CD4-positive, alpha-beta T cell (primary cell): Measurements from ENCODE around the gene PPIP5K2. TPM values are rescaled to one million over a fixed set of nuclear protein-coding genes. Genes with fewer than 3 reads are reported as not detected.

ENCODE experiments used
- ATAC-seq: fragments of 200-7000 bp; cut with Tn5 transposase; one replicate; pipeline ENCODE4 v1.10.0; 2022; ENCODE audit warnings: mild to moderate bottlenecking; ENCODE audit not compliant: poor library complexity
- CTCF ChIA-PET: fragments of 350-600 bp; sonication (Branson Sonifier 250); formaldehyde crosslinking; loops from one replicate; lab custom pipeline; 2021; ENCODE audit warnings: antibody characterized with exemption, inconsistent platforms; lab: Charles Lee
- POLR2A ChIA-PET: fragments of 350-600 bp; sonication (Branson Sonifier 250); formaldehyde crosslinking; loops from one replicate; lab custom pipeline; 2021; ENCODE audit warnings: antibody characterized with exemption, inconsistent platforms; lab: Charles Lee
- DNase-seq, 14 experiments: peaks; one replicate each; pipeline ENCODE4 v3.0.0-alpha.2; 2013 to 2020; ENCODE audit warnings: mixed read lengths in 2 of 14
- H3K27ac ChIP-seq, 2 donors: one replicate each; pipeline versions ENCODE4 v1.5.1 to v1.7.0; 2013; ENCODE audit warnings: low read length in 2 of 2, low read depth in 1 of 2, mild to moderate bottlenecking in 1 of 2
- H3K27me3 ChIP-seq, 2 experiments: 1 replicate in 1 of 2; 2 replicates in 1 of 2; pipeline versions ENCODE4 v1.6.1 to v1.7.0; 2013; ENCODE audit warnings: low read length in 2 of 2, control low read depth in 1 of 2, mild to moderate bottlenecking in 1 of 2, moderate library complexity in 1 of 2; ENCODE audit not compliant: insufficient read depth in 2 of 2, control insufficient read depth in 1 of 2
- H3K36me3 ChIP-seq: one replicate; pipeline ENCODE4 v1.6.1; 2013; ENCODE audit warnings: low read length, control low read depth; ENCODE audit not compliant: insufficient read depth
- H3K4me1 ChIP-seq: one replicate; pipeline ENCODE4 v1.6.1; 2013; ENCODE audit warnings: low read length, control low read depth; ENCODE audit not compliant: insufficient read depth
- H3K4me3 ChIP-seq: one replicate; pipeline ENCODE4 v1.5.1; 2013; ENCODE audit warnings: mild to moderate bottlenecking, low read length, moderate library complexity
- H3K9me3 ChIP-seq, 2 experiments: 1 replicate in 1 of 2; 2 replicates in 1 of 2; pipeline versions ENCODE4 v1.6.1 to v1.7.0; 2013; ENCODE audit warnings: low read length in 2 of 2, mild to moderate bottlenecking in 2 of 2, control low read depth in 1 of 2, moderate library complexity in 1 of 2; ENCODE audit not compliant: control insufficient read depth in 1 of 2, insufficient read depth in 1 of 2
- H3K27ac Mint-ChIP-seq: one replicate; pipeline ENCODE4 v1.8.0; 2020; ENCODE audit warnings: mixed read lengths
- H3K27me3 Mint-ChIP-seq: one replicate; pipeline ENCODE4 v1.8.0; 2021; ENCODE audit warnings: mixed read lengths
- H3K36me3 Mint-ChIP-seq: one replicate; pipeline ENCODE4 v1.8.0; 2021; ENCODE audit warnings: low read depth, mixed read lengths
- H3K4me1 Mint-ChIP-seq: one replicate; pipeline ENCODE4 v1.8.0; 2021; ENCODE audit warnings: low read depth, mixed read lengths
- H3K4me3 Mint-ChIP-seq: one replicate; pipeline ENCODE4 v1.8.0; 2020; ENCODE audit warnings: mild to moderate bottlenecking, mixed read lengths
- H3K9me3 Mint-ChIP-seq: one replicate; pipeline ENCODE4 v1.8.0; 2020; ENCODE audit warnings: mixed read lengths
- CTCF ChIP-seq: fragments of 200-600 bp; IDR thresholded peaks from one replicate; pipeline ENCODE4 v1.8.0; 2022; ENCODE audit warnings: antibody characterized with exemption, mild to moderate bottlenecking
- intact Hi-C, 2 experiments: fragments of 100-400 bp; cut with DNase I in 1 of 2; cut with micrococcal nuclease in 1 of 2; formaldehyde crosslinking; loops; one replicate each; pipeline versions ENCODE4 v1.15.1 to v1.9.0; 2023 to 2025; cut with DNase I, micrococcal nuclease
- total RNA-seq, 174 experiments: library from RNA in 2 of 174; stranded (reverse) in 2 of 174; gene quantifications; one replicate each; pipeline ENCODE4 v1.2.3 and lab custom pipeline; 2021 to 2026

PPIP5K2 gene
- total RNA-seq, 2 experiments from 2014 or later = 40.4 to 45.6 TPM

GRCh38 chr5:103254921-103255320 lies 134.8 kb downstream of the PPIP5K2 start:
- H3K9me3 ChIP-seq = no peaks in the 10 kb centered on the region
- POLR2A ChIA-PET = no interaction called here
- ATAC-seq (no peak), DNase-seq (no peak)
- peaks cover 8% of the 10 kb centered on the region for H3K4me1 Mint-ChIP-seq
- intact Hi-C loops = loop anchor here in 1 of 2 experiments (5.0 to 10.0 kb wide), 3 partner anchors 133 to 500 kb away; partner anchors contain the start of genes GIN1, NUDT12, PAM and PPIP5K2
- H3K36me3 ChIP-seq = no peaks in the 10 kb centered on the region
- no peak overlapping the region for H3K27ac ChIP-seq
- CTCF ChIA-PET = no interaction called here
- H3K27me3 Mint-ChIP-seq = peaks cover 27% of the 10 kb centered on the region
- H3K27ac Mint-ChIP-seq = no peak overlapping the region
- no peaks in the 10 kb centered on the region for H3K9me3 Mint-ChIP-seq
- peaks cover 8% of the 10 kb centered on the region for H3K4me1 ChIP-seq
- H3K4me3 ChIP-seq = no peak overlapping the region
- peaks cover 5 to 9% of the 10 kb centered on the region in 2 experiments for H3K27me3 ChIP-seq
- H3K36me3 Mint-ChIP-seq = no peaks in the 10 kb centered on the region
- no peak overlapping the region for H3K4me3 Mint-ChIP-seq
- no peak for TF ChIP-seq CTCF

GRCh38 chr5:103255691-103256090 lies 135.6 kb downstream of the PPIP5K2 start:
- peaks cover 20% of the 10 kb centered on the region for H3K27me3 Mint-ChIP-seq
- H3K27ac Mint-ChIP-seq = no peak overlapping the region
- Histone ChIP-seq H3K27me3 (peaks cover 5 to 9% of the 10 kb centered on the region in 2 experiments), H3K4me3 (no peak overlapping the region), H3K4me1 (peaks cover 9% of the 10 kb centered on the region), H3K36me3 (no peaks in the 10 kb centered on the region), H3K27ac (no peak overlapping the region), H3K9me3 (no peaks in the 10 kb centered on the region)
- H3K4me1 Mint-ChIP-seq = peaks cover 12% of the 10 kb centered on the region
- ATAC-seq = no peak
- CTCF ChIA-PET = no interaction called here
- H3K4me3 Mint-ChIP-seq = no peak overlapping the region
- POLR2A ChIA-PET = interaction anchor here (5.6 kb wide), 1 partner anchor 136 kb away, joined by 46 read pairs; the partner anchor contains the start of genes GIN1 and PPIP5K2
- no peaks in the 10 kb centered on the region for H3K9me3 Mint-ChIP-seq
- intact Hi-C loops = loop anchor here in 1 of 2 experiments (5.0 to 10.0 kb wide), 3 partner anchors 133 to 501 kb away; partner anchors contain the start of genes GIN1, NUDT12, PAM and PPIP5K2
- H3K36me3 Mint-ChIP-seq = no peaks in the 10 kb centered on the region
- TF ChIP-seq CTCF = no peak
- DNase-seq = no peak

- POLR2A ChIA-PET = interaction anchor here (5.6 kb wide), 1 partner anchor 136 kb away, joined by 46 read pairs; the partner anchor contains the start of genes GIN1 and PPIP5K2
- Mint-ChIP-seq H3K27me3 (peaks cover 15% of the 10 kb centered on the region), H3K36me3 (no peaks in the 10 kb centered on the region), H3K4me3 (peak overlapping the region; percentile 20), H3K4me1 (peaks cover 17% of the 10 kb centered on the region), H3K9me3 (no peaks in the 10 kb centered on the region), H3K27ac (no peak overlapping the region)
- Histone ChIP-seq H3K27ac (no peak overlapping the region), H3K36me3 (no peaks in the 10 kb centered on the region), H3K27me3 (peaks cover 5 to 9% of the 10 kb centered on the region in 2 experiments), H3K4me3 (no peak overlapping the region), H3K9me3 (no peaks in the 10 kb centered on the region), H3K4me1 (peaks cover 9% of the 10 kb centered on the region)
- CTCF ChIA-PET = no interaction called here
- DNase-seq (no peak), ATAC-seq (no peak)
- no peak for TF ChIP-seq CTCF
- intact Hi-C loops = loop anchor here in 1 of 2 experiments (5.0 to 10.0 kb wide), 3 partner anchors 134 to 501 kb away; partner anchors contain the start of genes GIN1, NUDT12, PAM and PPIP5K2
These were observed 136.1 kb downstream of the PPIP5K2 start for GRCh38 chr5:103256178-103256577.
